Cerebellar cortex (tissue), 1 donor: ENCODE data around the gene IPO8.
"Not testable (repeated sequence)": the region's sequence is repeated elsewhere in the genome, so short reads cannot be mapped to it uniquely, and the experiment has no call there.

Experiments used
- DNase-seq: peaks from one replicate; pipeline ENCODE4 v3.0.0-alpha.2; 2015; ENCODE audit warnings: low spot score

Gene IPO8

DNA sequence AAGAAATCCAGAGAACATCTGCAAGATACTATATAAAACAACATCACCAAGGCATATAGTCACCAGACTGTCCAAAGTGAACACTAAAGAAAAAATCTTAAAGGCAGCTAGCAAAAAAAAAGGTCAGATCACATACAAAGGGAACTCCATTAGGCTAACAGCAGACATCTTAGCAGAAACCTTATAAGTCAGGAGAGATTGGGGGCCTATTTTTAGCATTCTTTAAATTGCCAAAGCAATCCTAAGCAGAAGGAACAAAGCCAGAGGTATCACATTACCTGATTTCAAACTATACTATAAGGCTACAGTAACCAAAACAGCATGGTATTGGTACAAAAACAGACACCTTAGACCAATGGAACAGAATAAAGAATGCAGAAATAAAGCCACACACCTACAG lies 92.5 kb downstream of the IPO8 start:
- no peak for DNase-seq

DNA sequence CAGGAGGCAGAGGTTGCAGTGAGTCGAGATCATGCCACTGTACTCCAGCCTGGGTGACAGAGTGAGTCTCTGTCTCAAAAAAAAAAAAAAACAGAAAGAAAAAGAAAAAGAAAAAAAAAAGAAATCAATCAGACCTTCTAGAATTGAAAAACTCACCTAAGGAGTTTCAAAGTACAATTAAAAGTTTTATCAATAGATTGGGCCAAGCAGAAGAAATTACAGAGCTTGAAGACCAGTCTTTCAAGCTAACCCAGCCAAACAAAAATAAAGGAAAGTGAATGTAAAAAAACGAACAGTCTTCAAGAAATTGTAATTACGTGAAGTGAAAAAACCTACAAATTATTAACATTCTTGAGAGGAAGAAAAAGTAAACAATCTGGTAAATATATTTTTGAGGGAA lies 93.0 kb downstream of the IPO8 start:
- no peak for DNase-seq

DNA sequence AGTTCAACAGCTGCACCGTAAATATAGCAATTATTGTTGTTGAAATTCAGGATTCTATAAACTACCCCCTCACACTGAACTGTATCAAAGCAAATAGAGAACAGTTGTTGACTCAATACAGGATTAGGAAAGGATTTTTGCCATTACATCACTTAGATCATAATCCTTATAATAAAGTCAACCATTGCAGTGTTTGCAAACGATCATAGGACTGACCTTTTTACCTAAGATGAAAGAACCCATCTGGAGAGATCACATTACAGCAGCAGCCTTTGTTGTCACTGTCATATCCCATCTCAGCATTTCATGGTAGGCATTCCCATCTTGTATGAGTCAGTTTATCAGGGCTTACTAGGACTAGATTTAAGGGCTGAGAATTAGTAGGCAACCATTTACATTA lies 96.1 kb downstream of the IPO8 start:
- no peak for DNase-seq

DNA sequence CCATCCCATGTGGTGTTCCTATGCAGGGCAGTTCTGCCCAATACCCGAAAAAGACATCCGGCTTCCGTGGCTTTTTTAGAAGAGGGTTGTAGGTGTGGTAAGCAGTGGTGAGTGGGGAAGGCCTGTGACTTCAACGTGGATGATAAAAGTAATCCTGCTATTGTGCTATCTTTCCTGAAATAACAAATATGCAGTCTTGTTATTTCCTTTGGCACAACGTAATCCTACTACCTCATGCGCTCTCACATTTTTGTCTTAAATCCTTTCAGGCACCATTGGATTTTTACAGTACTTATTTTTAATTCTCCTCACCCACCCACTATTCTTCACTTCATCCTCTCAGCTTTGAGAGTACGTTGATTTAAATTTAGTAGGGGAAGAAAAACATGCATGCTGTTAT lies 96.8 kb downstream of the IPO8 start:
- DNase-seq, result no peak

DNA sequence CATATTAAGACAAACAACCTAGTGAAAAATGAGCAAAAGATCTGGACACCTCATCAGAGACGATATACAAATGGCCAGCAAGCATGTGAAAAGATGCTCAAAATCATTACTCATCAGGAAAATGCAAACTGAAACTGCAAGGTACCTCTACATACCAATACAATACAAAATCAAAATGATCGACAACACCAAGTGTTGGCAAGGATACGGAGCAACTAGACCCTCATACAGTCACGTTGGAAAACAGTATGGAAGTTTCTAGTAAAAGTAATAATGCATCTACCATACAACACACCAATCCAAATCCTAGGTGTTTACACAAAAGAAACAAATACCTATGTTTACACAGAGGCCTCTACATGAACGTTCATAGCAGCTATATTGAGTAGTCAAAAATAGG lies 99.9 kb downstream of the IPO8 start:
- DNase-seq, result no peak

DNA sequence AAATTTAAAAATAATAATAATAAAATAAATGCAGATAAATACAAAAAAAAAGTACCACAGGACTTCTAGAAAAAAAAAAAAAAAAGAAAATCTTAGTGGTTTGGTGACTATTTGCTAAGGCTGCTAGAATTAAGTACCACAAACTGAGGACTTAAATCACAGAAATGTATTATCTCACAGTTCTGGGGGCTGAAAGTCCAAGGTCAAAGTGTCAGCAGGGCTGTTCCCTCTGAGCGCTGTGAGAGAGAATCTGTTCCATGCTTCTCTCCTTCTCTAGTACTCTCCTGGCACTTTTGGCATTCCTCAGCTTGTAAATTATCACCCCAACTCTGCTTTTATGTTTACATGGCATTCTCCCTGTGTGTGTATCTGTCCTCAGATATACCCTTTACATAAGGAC lies 101.2 kb downstream of the IPO8 start:
- no peak for DNase-seq

DNA sequence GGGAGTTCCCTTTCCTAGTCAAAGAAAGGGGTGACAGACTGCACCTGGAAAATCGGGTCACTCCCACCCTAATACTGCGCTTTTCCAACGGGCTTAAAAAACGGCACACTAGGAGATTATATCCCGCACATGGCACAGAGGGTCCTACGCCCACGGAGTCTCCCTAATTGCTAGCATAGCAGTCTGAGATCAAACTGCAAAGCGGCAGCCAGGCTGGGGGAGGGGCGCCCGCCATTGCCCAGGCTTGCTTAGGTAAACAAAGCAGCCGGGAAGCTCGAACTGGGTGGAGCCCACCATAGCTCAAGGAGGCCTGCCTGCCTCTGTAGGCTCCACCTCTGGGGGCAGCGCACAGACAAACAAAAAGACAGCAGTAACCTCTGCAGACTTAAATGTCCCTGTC lies 107.1 kb downstream of the IPO8 start:
- DNase-seq, result not testable (repeated sequence)

DNA sequence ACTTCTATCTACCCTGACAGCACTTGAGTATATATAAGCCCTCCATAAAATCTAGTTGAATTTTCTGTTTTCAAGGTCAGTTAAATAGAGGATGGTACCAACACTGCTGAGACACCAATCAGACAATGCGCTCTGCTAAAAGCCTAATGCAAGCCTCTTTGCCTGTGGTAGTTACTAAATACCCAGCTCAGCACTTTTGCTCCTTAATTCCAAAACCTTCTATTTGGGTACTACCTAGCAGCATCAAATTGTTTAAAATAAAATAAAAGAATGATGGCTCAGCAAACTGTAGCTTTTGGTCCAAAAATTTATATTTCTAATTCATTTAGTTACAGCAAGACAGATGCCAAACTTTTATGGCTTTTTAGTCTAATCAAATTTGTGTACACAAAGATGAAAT lies 107.9 kb downstream of the IPO8 start:
- DNase-seq, result no peak

DNA sequence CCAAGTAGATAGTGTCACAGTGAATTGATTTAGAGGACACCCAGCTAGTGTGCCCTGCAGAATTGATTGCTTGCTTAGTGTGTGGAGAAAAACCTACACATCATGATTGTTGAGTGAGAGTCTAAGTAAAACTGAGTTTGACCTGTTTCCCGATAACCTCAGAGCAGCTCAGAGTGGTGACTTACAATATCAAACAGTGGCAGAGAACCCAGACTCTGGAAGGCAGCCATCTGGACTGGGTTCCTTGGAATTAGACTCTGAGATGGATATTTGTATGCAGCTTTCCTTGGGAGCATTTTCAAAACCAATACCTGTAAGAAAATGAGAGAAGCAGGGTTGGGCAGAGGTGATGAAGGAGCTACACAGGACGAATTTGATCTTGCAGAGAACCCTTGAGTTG lies 109.8 kb downstream of the IPO8 start:
- no peak for DNase-seq

DNA sequence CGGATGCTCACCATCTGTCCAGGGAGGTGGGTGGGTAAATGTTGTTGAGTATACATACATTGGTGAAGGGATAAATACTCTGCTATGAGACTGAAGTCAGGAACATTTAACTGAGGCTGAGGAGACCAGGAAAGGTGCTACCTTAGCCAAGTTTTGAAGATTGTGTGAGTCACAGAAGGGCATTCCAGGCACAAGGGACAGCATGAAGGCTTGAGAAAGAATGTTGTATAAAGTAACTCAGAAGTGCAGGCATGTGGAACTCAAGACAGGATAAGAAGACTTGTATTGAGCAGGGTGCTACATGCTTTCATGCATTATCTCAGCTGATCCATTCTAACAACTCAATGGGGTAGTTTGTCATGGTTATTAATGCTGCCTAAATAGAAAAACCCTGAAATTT lies 112.7 kb downstream of the IPO8 start:
- DNase-seq, result no peak

DNA sequence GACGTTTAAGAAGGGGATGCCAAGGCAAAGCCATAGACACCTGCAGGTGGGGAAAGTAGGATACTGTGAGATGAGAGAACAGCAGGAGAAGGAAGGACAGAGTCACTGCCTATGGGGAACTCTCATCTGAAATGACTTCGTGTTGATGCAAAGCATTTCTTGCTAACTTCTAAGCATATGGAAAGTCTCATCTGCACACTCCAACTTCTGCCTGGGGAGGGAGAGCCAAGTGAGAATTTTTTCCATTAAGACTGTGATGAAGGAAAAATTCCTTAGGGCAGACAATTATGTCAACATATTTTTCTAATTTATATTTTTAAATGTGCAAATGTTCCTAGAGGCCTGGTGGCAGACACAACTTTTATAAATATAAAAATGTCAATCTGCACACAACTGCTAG lies 115.3 kb downstream of the IPO8 start:
- no peak for DNase-seq
